Activated CD4-positive, alpha-beta T cell treated with anti-CD3 and anti-CD28 coated beads for 24 hours (primary cell): ENCODE measurements around the gene CLEC16A.
A peak's percentile ranks its signal among the peaks of the same experiment; 100 is the strongest.

Experiments used
- DNase-seq, 2 donors: peaks; one replicate each; pipeline ENCODE4 v3.0.0-alpha.2; 2020; ENCODE audit warnings: low read depth in 2 of 2

CLEC16A gene

GRCh38 chr16:11121083-11121608 is 176.8 kb downstream of the CLEC16A start:
- DNase-seq = no peak

GRCh38 chr16:11121914-11122692 is 177.7 kb downstream of the CLEC16A start:
- no peak for DNase-seq

DNA sequence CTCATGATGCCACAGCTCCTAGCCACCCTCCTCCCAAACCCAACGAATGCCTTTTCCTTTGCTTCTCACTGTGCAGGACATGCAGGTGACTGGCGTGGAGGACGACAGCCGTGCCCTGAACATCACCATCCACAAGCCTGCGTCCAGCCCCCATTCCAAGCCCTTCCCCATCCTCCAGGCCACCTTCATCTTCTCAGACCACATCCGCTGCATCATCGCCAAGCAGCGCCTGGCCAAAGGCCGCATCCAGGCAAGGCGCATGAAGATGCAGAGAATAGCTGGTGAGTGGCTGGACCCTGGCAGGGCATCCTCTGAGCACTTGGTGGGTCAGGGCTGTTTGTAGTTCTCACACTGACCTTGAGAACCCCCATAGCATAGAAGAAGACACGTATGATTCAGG is 179.3 kb downstream of the CLEC16A start:
- no peak for DNase-seq

DNA sequence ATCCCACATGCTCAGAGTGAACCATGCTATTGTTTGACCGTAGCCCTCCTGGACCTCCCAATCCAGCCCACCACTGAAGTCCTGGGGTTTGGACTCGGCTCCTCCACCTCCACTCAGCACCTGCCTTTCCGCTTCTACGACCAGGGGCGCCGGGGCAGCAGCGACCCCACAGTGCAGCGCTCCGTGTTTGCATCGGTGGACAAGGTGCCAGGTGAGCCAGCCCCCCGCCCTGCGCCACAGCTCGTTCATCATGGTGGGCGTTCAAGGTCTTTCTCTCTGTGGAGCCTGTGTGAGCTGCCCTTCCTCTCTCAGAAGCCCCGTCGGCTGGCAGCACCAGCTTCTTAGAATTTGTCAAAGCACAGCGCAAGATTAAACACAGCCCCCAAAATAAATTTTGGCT is 181.6 kb downstream of the CLEC16A start:
- no peak for DNase-seq

DNA sequence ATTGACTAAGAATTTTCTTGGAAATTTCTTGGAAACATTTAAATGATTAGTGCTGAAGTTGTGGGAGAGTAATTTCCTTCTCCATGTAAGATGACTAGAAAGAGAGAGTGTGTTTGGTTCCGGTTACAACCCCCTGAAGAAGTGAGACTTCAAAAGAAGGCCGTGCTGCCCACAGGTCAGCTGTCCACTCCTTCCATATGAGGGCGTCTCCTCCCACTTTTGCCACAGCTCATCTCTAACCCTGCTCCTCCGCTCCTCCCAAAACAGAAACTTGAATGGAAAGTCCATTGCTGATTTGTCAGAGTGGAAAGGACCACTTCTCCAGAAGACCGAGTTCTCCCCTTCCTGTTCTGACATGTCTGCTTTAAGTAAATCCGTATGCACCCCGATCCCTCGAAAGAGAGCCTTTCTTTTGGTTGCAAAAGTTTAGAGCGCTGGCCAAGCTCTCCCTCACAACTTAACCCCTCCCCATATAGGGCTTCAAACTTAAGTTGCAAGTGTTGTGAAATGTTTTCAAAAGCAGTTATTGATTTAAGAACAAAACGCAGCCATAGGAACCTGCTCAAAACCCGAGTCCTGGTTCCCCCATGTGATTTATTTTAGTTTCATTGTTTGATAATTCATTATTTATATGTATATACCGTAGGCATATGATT is 182.2 kb downstream of the CLEC16A start:
- no peak for DNase-seq

GRCh38 chr16:11127610-11128195 is 183.3 kb downstream of the CLEC16A start:
- no peak for DNase-seq

DNA sequence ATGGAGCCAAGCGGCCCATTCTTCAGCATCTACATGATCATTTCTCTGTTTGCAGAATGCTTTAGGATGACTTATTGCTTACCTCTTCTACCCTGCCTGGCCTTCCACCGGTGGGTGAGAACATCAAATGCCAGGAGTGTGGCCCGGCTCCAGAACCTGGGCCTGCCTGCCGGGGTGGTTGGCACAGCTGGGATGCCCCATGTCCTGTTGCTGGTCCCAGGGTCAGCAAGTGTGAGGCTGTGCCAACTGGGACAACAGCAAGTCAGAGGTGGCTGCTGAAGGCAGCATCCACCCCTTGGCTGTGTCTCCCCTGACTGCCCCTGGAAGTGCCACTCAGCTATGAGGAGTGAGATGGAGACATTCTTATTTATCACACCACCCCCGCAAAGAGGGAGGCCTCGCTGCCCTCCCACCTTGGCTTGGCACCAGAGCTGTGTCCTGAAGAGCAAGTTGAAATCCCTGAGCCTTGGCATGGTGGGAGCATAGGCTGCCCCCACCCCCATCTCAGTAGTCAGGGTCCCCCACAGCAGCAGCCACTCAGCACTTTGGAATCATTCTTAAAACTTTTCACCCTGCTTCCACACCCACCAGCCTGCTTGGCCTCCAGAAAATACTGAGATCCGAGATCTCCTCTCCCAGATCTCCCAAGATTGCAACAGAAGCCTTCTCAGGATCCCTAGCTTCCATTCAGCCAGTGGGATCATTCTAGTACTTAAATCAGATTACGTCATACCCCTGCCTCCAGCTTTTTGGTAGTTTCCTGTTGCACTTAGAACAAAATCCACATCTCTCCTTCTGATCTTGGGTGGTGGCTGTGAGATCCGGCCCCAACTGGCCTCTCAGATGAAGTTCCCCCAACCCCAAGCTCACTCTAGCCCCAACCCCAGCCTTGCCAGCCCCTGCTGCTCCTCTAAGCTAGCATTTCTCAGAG is 184.1 kb downstream of the CLEC16A start:
- DNase-seq = no peak

DNA sequence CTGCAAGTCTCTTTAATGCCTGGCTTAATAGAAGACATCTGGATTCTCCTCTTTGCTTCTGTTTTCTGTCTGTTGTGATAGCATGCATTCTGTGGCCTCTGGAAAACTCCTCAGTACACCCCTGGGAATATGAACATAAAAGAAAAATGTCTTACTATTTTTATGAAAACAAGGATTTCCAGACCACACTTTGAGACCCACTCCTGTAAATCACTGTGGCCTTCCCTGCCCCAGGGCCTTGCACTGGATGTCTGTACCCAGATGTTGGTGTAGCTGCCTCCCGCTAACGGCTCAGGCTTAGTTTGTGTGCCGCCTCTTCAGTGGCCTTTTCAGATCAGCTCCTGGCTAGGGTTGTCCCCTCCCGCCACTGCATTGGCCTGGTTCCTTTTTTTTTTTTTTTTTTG is 185.0 kb downstream of the CLEC16A start:
- DNase-seq = no peak

DNA sequence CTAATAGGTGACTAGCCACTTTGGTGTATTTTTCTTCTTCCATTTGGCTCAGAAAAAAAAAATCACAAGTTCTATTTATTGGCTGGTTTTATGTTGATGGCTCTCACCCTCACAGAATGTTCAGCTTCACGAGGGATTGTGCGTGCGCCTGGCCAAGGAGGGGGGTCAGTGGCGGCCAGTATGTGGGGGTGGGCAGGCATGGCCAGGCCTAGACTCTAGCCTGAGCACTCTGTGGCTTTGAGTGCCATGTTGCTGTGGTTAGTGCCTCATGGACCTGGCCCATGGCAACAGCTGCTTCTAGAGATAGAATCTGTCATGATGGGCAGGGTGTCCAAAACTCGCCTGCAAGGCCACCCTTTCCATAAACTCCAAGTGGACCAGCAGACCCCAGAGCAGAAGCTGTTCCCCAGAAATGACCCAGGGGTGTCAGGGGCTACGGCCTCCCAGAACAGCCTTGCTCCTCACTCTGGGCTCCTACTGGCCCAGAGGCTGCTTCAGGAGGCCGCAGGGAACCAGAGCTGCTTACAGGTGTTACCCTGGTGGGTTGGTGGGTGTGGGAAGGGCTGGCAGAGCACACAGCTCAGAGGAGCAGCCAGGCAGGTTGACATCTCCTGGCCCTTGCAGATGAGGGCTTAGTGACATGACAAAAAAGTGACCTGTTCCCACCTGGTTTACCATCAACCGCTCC is 186.8 kb downstream of the CLEC16A start:
- DNase-seq = no peak

GRCh38 chr16:11131706-11132105 is 187.3 kb downstream of the CLEC16A start:
- no peak for DNase-seq

GRCh38 chr16:11133344-11133943 is 189.1 kb downstream of the CLEC16A start:
- no peak for DNase-seq

- no peak for DNase-seq
Measured at GRCh38 chr16:11134722-11135463, 190.5 kb downstream of the CLEC16A start.

GRCh38 chr16:11135464-11135973 is 191.2 kb downstream of the CLEC16A start:
- DNase-seq = no peak

DNA sequence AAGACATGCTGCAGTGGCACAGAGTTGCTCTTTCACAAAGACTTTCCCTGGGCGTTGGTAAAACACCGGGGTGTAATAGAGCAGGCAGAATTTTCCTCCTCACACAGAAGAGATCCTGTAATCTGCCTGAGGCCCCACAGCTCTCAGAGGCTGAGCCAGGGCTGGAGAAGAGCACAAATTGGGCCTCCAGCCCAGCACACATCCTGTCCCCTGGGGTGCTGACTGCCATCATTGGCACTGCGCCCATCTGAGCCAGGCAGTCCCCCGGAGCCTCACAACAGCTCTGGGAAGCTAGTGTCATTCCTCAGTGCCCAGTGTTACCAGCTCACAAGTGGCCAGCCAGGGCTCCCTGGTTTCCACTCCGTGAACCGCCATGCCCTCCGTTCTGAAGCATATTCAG is 192.2 kb downstream of the CLEC16A start:
- DNase-seq = no peak

- DNase-seq = no peak
Measured at GRCh38 chr16:11138022-11138768, 193.8 kb downstream of the CLEC16A start.

GRCh38 chr16:11138769-11139325 is 194.5 kb downstream of the CLEC16A start:
- no peak for DNase-seq

DNA sequence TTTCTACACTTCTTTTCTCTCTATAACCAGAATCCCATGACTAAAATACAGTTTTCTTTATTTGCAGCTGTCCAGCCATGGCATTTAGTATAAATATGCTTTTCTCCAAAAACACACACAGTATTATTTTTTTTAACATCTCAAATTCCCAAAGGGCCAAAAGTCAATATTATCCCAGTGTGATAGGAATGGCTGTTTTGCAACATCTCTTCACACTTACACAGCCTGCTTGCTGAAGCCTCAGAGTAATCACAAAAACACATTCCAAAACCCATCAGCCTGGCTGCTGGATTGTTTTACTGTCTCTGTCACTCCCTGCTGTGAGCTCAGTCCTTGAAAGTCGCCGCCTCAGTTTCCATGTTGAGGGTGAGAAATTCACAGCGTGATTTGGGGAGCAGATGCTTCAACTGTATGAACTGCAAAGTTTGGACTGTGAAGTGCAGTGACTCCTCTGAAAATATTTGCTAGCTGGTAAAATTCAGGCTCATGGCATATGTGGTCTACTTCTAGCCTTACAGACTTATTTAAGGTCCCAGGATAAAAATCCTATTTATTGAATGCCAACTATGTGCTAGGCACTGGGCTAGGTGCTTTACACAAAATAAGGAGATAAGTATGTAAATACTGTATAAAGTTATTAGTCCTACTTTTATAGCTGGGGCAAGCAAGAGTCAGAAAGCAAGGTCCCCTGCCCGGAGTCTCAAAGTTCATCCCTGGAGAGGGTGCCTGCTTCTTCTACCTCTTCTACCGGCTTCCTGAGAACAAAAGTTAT is 195.1 kb downstream of the CLEC16A start:
- no peak for DNase-seq

GRCh38 chr16:11140098-11140375 is 195.7 kb downstream of the CLEC16A start:
- DNase-seq = peak in 1 of 2 donors; percentile 37
